GM19193 (cell line): ENCODE results near the gene FLRT1.

ENCODE experiments used
- POLR2A ChIP-seq: IDR thresholded peaks from 4 replicates; pipeline ENCODE4 v1.6.1; 2011; ENCODE audit not compliant: insufficient read depth, insufficient read length; ENCODE audit errors: extremely low read depth

FLRT1 gene

DNA sequence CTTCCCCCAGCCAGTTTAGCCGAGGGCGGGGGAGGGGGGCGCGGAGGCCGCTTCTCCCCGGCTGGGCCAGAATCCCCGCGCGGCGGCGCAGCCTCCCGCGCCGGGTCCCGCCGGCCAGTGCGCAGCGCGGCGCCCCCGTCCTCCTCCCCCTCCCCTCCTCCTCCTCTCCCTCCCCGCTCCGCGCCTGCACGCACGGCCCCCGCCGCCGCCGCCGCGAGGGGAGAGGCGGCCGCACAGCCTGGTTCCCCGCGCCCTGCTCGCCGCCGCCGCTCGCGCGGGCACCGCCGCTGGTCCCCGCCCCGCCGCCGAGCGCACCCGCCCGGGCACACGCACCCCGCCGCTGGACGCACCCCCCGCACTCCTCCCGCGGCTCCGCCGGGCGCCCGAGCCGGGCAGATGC, at the start of gene FLRT1:
Gene FLRT1, plus strand, starts transcription at position 356 of the 400 bp plus-strand sequence. CDS start 80,337 bp downstream, outside the sequence.
- no peak for TF ChIP-seq POLR2A

- peak; percentile 82 for TF ChIP-seq POLR2A
These were observed 49.4 kb upstream of the FLRT1 start, which contains the start of gene OTUB1 for GRCh38 chr11:63986156-63986931. OTUB1 (plus strand) TSS chr11:63986438; CDS start chr11:63986457, 19 bp downstream.

- TF ChIP-seq POLR2A, result no peak
These were observed 48.7 kb upstream of the FLRT1 start for GRCh38 chr11:63986932-63987513.

GRCh38 chr11:63991558-63991957, 44.2 kb upstream of the FLRT1 start:
- no peak for TF ChIP-seq POLR2A

DNA sequence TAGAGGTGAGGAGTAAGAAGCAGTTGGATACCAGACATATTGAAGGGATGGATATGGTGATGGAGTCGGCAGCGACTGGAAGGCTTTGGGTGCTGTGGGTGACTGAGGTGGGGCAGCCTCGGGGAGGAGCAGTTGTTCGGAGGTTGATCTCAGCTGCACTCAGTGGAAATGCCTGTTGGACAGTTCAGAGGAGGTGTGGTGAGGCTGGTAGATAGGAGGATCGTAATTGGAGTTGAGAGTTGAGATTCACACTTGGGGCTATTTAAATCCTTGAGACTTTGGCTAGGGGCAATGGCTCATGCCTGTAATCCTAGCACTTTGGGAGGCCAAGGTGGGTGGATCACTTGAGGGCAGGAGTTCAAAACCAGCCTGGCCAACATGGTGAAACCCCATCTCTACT, 42.6 kb upstream of the FLRT1 start:
- no peak for TF ChIP-seq POLR2A

- TF ChIP-seq POLR2A, result no peak
These were observed 41.7 kb upstream of the FLRT1 start for GRCh38 chr11:63993993-63994392.

DNA sequence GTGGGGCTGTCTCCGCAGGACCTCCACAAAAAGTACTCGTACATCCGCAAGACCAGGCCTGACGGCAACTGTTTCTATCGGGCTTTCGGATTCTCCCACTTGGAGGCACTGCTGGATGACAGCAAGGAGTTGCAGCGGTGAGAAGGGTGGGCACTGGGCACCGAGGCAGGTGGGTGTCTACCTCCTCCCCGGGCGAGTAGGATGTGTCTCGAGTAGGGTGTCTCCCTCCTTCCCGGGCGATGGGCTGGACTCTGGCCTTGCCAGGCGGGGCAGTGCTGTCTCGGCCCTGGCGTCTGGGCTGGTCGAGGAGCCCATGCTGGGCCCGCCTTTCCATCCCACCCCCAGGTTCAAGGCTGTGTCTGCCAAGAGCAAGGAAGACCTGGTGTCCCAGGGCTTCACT, 39.2 kb upstream of the FLRT1 start:
- TF ChIP-seq POLR2A, result no peak

- no peak for TF ChIP-seq POLR2A
These were observed 38.5 kb upstream of the FLRT1 start for GRCh38 chr11:63997104-63997700.

GRCh38 chr11:63997801-63998337, 37.9 kb upstream of the FLRT1 start:
- TF ChIP-seq POLR2A, result peak; percentile 10

DNA sequence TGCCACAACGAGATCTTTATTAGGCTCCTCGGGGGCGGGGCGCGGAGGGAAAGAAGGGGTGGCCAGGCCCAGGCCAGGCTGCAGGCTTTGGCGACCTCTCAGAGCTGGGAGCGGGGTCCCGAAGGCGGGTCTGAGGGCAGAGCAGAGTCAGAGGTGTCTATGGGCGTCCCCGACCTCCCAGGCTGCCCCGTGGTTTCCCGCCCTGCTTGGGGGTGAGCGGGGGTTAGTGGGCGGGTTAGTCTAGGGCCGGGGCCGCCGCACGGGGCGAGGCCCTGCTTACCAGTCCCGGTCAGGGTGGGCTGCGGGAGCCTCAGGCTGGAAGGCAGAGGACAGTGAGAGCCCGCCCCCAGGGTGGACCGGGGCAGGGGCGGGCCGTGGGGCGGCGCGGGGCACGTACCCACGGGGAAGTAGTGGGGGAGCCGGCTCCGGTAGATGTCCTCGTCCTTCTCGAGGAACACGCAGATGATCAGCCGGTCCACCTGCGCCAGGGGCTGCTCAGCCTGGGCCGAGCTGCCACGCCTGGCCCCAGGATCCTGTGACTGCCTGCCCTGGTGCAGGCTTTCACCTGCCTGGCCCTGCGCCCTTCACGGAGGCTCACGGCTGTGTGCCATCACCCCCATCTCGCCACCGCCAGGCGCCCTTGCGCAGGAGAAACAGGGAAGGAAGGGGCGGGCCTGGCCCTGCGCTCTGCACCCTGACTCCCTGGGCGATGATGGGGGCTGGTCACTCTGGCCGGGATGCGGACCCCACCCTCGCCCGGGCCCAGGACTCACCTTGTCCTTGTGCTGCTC, 37.0 kb upstream of the FLRT1 start:
- TF ChIP-seq POLR2A, result no peak

DNA sequence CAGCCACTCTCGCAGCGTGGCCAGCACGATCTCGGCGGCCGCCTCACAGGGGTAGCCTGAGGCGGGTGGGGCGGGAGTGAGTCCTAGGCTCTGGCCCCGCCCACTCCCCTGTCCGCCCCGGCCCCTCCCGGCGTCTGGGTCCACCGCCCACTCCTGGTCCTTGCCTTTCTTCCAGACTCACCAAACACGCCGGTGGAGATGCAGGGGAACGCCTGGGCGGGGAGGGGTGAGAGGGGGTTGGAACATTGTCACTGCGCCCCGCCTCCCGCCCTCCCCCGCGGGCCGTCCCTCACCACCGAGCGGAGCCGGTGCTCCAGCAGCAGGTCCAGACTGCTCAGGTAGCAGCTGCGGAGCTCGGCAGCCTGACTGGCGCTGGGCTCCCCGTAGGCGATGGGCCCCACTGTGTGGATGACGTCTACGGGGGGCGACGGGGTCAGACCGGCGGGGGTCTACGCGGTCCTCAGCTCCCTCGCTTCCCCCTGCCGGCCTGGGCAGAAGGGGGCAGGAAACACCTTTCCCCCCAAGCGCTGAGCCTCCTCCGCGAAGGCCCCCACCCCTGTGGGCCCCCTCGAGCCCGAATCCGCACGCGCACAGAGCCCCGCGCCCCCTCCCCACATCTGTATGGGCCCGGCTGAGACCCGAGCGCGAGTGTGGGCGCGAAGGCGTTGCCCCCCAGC, 36.2 kb upstream of the FLRT1 start:
- no peak for TF ChIP-seq POLR2A

GRCh38 chr11:64000026-64000739, 35.5 kb upstream of the FLRT1 start:
- no peak for TF ChIP-seq POLR2A

GRCh38 chr11:64000740-64001483, 34.8 kb upstream of the FLRT1 start:
- no peak for TF ChIP-seq POLR2A
